Stomach (tissue), 4 donors: Measurements from ENCODE around the gene COLEC12.

Experiments used
- EP300 ChIP-seq: sonication (generic); formaldehyde crosslinking; IDR thresholded peaks from one replicate; pipeline ENCODE4 v1.6.1; 2017; ENCODE audit warnings: antibody characterized with exemption
- POLR2A ChIP-seq, 4 donors: fragments of 450-650 bp; IDR thresholded peaks; one replicate each; pipeline ENCODE4 v1.6.1; 2016; ENCODE audit warnings: antibody characterized with exemption in 4 of 4, control low read depth in 2 of 4, mild to moderate bottlenecking in 1 of 4, moderate library complexity in 1 of 4
- POLR2AphosphoS5 ChIP-seq, 3 donors: sonication (generic); formaldehyde crosslinking; IDR thresholded peaks; one replicate each; pipeline ENCODE4 v1.6.1; 2016; ENCODE audit warnings: antibody characterized with exemption in 3 of 3
- TF ChIP-seq, protein P1 (sequence below), 7 experiments: fragments of 450-650 bp in 4 of 7; fragments of 200-600 bp in 3 of 7; sonication (generic) in 3 of 7; IDR thresholded peaks; one replicate each; pipeline ENCODE4 v1.5.1; 2016 to 2019; ENCODE audit warnings: antibody characterized with exemption in 7 of 7, control low read depth in 2 of 7, mild to moderate bottlenecking in 1 of 7

DNA sequence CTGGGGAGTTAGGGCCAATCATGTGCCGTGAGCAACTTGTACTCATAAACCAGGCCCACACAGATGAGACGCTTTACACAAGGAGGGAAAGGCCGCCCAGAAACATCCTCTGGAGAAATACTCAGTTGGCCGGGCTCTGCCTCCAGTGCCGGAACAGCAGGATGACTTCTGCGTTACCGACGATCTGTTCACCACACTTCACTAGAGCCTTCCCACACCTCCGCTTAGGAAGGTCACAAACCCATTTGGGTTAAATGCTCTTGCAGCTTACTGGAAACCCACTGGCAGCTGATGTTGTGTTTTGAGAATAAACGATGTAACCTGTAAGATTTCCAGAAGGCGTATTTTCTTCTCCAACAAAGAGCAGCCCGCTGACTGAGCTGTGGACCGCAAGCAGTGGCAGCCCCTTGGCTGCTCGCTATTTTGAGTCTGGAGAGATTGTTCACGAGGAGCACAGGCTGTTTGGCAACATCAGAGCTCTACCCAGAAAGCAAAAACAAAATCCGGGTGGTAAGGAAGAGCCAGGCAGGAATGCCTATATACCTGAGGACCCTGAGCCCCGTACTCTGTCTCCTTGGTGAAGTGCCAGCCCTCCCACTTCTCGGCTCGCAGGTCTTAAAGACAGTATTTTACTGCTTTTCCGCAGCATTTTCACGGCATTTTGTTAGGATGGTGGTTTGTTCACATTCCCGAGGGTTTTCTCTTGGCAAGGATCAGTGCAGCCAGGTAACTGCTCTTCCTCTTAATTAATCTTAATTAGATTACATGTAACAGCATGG, 44.0 kb downstream of the COLEC12 start:
- TF ChIP-seq, protein P1, sequence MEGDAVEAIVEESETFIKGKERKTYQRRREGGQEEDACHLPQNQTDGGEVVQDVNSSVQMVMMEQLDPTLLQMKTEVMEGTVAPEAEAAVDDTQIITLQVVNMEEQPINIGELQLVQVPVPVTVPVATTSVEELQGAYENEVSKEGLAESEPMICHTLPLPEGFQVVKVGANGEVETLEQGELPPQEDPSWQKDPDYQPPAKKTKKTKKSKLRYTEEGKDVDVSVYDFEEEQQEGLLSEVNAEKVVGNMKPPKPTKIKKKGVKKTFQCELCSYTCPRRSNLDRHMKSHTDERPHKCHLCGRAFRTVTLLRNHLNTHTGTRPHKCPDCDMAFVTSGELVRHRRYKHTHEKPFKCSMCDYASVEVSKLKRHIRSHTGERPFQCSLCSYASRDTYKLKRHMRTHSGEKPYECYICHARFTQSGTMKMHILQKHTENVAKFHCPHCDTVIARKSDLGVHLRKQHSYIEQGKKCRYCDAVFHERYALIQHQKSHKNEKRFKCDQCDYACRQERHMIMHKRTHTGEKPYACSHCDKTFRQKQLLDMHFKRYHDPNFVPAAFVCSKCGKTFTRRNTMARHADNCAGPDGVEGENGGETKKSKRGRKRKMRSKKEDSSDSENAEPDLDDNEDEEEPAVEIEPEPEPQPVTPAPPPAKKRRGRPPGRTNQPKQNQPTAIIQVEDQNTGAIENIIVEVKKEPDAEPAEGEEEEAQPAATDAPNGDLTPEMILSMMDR (IDR thresholded peaks at IDR 0.05) = no peak
- no peak for TF ChIP-seq EP300
- no peak for TF ChIP-seq POLR2A (IDR thresholded peaks at IDR 0.05)
- peak in 1 of 3 donors; percentile 44 for TF ChIP-seq POLR2AphosphoS5 (IDR thresholded peaks at IDR 0.05)
